HG02884 (cell line): ENCODE data around the gene NUDT14.

Experiments used
- ATAC-seq: cut with Tn5 transposase; IDR thresholded peaks from one replicate; pipeline ENCODE4 v1.9.1; 2021; ENCODE audit warnings: mild to moderate bottlenecking, moderate library complexity; ENCODE audit not compliant: unreplicated experiment

Gene NUDT14

DNA sequence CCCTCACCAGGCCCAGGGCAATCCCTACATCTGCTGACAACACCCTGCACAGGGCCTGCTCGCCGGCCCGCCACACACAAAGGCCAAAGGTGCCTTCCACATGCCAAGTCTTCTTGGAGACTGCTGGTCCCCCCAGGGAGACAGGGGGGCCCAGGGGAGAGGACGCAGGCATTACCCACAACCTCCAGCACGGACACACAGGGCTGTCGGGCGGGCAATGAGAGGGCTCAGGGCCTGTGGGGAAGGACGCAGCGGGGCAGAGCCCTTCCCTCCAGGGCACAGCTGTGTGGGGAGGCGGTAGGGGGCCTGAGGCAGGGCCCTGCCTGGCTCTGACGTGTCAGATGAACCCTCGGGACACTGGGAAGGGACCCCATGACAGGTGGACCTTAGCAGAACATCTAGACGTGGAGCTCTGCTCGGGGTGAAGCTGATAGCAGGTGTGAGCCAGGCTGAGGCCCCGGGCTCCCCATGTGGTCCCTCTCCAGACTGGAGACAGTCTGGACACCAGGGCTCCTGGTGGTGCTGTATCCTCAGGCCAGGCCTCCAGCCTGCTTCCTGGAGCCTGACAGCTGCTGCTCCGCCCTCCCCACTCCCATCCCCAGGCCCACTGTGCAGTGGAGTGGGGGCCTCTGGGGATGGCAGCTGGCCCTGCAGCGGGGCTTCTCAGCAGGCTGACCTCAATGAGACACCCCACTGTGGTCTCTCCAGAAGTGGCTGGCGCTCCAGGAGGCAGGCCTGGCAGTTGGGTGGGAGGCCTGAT, 31.6 kb upstream of the NUDT14 start:
- no peak for ATAC-seq

DNA sequence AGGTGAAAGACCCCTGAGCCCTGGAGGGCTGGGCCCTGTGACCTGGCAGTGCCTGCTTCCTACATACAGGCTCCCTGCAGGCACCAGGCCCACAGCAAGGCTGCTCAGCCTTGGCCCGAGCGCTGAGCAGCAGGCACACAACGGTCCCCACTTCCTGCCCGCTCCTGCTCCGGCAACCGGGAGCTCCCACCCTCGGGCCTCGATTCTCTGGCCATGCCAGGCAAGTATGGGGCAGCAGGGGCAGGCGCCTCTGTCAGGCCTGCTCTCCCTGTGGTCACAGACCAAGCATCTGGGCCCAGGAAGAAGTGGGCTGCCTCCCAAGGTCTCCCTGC, 30.6 kb upstream of the NUDT14 start:
- no peak for ATAC-seq

GRCh38 chr14:105211086-105211757, 30.1 kb upstream of the NUDT14 start:
- no peak for ATAC-seq

GRCh38 chr14:105210266-105211025, 29.3 kb upstream of the NUDT14 start:
- no peak for ATAC-seq

DNA sequence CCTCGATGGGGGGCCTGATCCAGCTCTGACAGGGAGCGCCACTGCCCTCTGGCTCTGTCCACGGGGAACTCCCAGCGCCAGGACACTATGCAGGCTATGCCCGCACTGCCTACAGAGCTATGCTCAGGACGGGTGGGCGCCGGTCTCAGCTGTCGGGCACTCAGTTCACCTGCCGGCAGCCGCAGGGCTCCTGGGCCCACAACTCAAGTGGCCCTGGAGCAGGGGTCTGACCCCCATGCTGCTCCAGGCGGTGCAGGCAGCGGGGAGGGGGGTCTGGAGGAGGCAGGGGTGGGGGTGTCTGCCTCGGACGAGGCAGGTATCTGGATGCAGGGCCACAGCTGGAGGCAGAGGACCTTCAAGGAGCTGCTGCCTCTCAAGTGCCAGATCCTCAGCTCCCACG, 28.5 kb upstream of the NUDT14 start:
- no peak for ATAC-seq

- no peak for ATAC-seq
Measured at GRCh38 chr14:105209091-105209490, 28.0 kb upstream of the NUDT14 start.

- no peak for ATAC-seq
Measured at GRCh38 chr14:105208738-105209075, 27.6 kb upstream of the NUDT14 start.

GRCh38 chr14:105207996-105208737, 27.1 kb upstream of the NUDT14 start:
- ATAC-seq: no peak

- no peak for ATAC-seq
Measured at GRCh38 chr14:105207460-105207901, 26.4 kb upstream of the NUDT14 start.

DNA sequence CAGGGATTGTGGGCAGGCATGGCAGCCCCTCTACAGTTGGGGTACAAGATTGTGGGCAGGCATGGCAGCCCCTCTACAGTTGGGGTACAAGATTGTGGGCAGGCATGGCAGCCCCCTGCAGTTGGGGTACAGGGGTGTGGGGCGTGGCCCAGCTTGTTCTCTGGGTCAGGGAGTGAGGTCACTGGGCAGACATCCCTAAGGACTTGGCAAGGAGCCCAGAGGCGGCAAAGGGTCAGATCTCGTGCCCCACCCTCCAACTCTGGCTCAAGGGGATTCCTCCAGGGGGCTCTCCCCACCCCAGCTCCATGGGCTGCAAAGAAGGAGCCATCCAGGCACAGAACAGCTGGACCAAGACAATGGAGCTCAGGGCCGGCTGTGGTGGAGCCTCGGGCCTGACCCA, 25.8 kb upstream of the NUDT14 start:
- ATAC-seq: no peak

- no peak for ATAC-seq
Measured at GRCh38 chr14:105205673-105206208, 24.6 kb upstream of the NUDT14 start.

- ATAC-seq: no peak
Measured at GRCh38 chr14:105204931-105205672, 24.0 kb upstream of the NUDT14 start.

- ATAC-seq: no peak
Measured at GRCh38 chr14:105204206-105204930, 23.3 kb upstream of the NUDT14 start.

DNA sequence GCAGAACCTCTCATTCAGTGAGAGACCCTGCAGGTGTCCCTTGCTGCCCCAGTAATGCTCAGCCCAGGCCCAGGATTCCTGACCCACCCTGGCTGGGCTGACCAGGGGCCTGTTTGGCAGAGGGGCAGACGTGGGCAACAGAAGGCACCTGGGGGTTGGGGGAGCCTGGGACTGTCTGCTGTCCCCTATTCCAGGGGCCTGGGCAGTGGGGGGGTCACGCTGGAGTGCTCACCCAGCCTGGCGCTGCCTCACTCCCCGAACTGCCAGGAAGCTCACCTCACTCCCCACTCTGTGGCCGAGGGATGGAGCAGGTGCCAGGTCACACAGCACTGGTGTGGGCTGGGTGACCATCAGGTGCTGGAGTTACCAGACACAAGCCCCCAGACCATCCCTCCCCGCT, 22.6 kb upstream of the NUDT14 start:
- ATAC-seq: no peak

GRCh38 chr14:105203057-105203531, 22.0 kb upstream of the NUDT14 start:
- ATAC-seq: no peak

DNA sequence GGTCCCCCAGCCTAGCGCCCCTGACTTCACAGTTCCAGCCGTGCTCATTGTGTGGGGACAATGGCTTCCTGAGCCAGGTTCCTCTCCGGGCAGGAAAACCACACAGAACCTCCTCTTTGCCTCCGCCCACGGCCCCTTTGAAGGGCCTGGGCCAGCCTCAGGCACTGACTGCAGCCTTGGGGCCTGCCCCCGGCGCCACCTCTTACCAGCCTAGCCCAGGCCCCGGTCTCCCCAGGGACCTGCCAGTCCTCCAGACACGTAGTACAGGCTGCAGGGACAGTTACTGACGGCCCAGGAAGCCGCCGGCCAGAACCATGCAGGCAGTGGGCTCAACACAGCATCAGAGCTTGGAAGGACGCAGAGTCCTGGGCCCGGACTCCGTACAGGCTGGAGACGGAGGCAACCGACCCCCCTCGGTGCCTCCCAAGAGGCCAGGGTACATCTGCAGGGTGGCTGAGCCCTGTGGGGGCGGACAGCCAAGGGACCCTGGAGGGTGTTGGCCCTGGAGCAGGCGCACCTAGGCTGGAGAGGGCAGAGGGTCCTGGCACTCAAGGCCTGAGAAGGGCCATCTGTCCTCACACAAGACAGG, 20.9 kb upstream of the NUDT14 start:
- no peak for ATAC-seq

DNA sequence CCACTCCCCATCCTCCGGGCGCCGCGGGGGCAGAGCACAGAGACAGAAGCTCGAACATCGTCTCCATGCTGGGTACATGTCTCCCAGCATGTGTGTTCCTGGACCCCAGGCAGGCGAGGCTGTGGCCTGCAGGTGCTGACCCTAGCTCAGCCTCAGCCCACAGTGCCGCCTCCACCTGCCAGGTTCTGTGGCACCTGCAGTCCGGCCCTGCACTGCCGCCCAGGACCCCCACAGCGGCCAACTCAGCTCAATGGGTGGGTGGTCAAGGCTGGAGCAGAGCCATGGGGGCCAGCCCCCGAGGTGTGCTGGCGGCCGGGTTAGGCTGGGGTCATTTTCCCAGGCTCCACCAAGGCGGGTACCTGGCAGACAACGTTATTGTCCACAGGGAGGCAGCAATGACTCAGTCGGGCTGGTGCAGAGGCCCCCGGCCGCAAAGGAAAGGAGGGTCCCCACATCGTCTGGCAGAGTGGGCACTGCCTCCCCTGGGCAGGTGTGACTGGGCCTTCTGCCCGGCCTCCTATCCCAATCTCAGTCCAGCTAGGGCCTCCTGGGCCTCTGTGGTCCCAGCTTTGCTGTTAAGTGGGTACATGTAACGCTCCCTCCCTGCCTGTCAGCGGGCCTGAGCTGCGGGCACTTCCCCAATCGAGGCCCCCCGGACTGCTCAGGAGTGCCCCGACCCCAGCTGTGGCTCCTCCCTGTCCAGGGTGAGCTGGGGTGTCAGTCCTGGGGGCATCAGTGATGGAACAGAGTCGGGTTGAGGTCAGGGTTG, 20.2 kb upstream of the NUDT14 start:
- ATAC-seq: no peak

GRCh38 chr14:105200641-105201040, 19.5 kb upstream of the NUDT14 start:
- ATAC-seq: no peak
